GM21515 (cell line): ENCODE measurements around the gene CDC42EP2.

Experiments used
- ATAC-seq: cut with Tn5 transposase; IDR thresholded peaks from one replicate; pipeline ENCODE4 v1.9.1; 2021; ENCODE audit not compliant: unreplicated experiment

Gene CDC42EP2

GRCh38 chr11:65314501-65315203 lies at the start of gene CDC42EP2:
CDC42EP2 (plus strand) TSS chr11:65314866; CDS start chr11:65320899, 6,033 bp downstream.
- ATAC-seq = peak; percentile 65

GRCh38 chr11:65266210-65266609 lies 48.5 kb upstream of the CDC42EP2 start:
- ATAC-seq = no peak

GRCh38 chr11:65274735-65275682 lies 39.7 kb upstream of the CDC42EP2 start:
- ATAC-seq = no peak

- ATAC-seq = no peak
Observed at GRCh38 chr11:65275906-65276305, 38.8 kb upstream of the CDC42EP2 start.

- ATAC-seq = no peak
Observed at GRCh38 chr11:65277631-65278277, 36.9 kb upstream of the CDC42EP2 start.

- no peak for ATAC-seq
Observed at GRCh38 chr11:65278356-65278755, 36.3 kb upstream of the CDC42EP2 start.

GRCh38 chr11:65279279-65279678 lies 35.4 kb upstream of the CDC42EP2 start:
- ATAC-seq = no peak

GRCh38 chr11:65279741-65280440 lies 34.8 kb upstream of the CDC42EP2 start:
- ATAC-seq = no peak

GRCh38 chr11:65280646-65281045 lies 34.0 kb upstream of the CDC42EP2 start:
- ATAC-seq = no peak

- ATAC-seq = no peak
Observed at GRCh38 chr11:65286686-65287085, 28.0 kb upstream of the CDC42EP2 start.

- ATAC-seq = no peak
Observed at GRCh38 chr11:65287601-65288000, 27.1 kb upstream of the CDC42EP2 start.

GRCh38 chr11:65288706-65289536 lies 25.7 kb upstream of the CDC42EP2 start:
- ATAC-seq = no peak

- ATAC-seq = no peak
Observed at GRCh38 chr11:65290448-65291165, 24.1 kb upstream of the CDC42EP2 start.

- ATAC-seq = no peak
Observed at GRCh38 chr11:65291613-65292012, 23.1 kb upstream of the CDC42EP2 start.

GRCh38 chr11:65292890-65293289 lies 21.8 kb upstream of the CDC42EP2 start:
- ATAC-seq = no peak

GRCh38 chr11:65293909-65294381 lies 20.7 kb upstream of the CDC42EP2 start:
- ATAC-seq = no peak

GRCh38 chr11:65295001-65295400 lies 19.7 kb upstream of the CDC42EP2 start:
- no peak for ATAC-seq

GRCh38 chr11:65295571-65296341 lies 18.9 kb upstream of the CDC42EP2 start:
- no peak for ATAC-seq
